H54 (cell line): ENCODE data around the gene EMILIN2.

Experiments
- DNase-seq: peaks from one replicate; pipeline ENCODE4 v3.0.0; 2011; ENCODE audit warnings: low spot score, mixed read lengths; ENCODE audit not compliant: insufficient read length
- FAIRE-seq: peaks from 3 replicates; lab custom pipeline; 2011; peaks lifted over from hg19 to GRCh38; lab: Jason Lieb, UNC
- POLR2A ChIP-seq: IDR thresholded peaks from 2 replicates; pipeline ENCODE4 v1.6.1; 2011; ENCODE audit warnings: low read depth, mild to moderate bottlenecking, low read length

EMILIN2 gene

DNA sequence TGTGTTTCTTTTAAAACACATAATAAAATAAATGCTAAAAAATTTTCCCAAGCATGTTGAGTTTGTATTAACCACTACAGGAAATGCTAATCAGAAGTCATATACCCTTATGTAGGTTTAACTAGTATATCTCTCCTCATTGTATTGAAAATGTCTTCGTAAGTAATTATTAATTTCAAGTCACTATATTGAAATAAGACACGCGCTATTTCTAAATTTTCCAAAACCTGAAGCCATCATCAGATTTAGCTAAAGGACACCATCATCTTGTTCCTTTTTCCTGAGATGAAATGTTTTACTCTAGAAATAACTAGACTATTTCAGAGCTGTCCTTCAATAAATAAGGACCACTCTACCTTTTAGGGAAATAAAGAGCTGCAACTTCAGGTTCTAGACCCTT lies 87.2 kb downstream of the EMILIN2 start:
- FAIRE-seq: no peak
- no peak for DNase-seq
- TF ChIP-seq POLR2A: no peak

- no peak for TF ChIP-seq POLR2A
- DNase-seq: no peak
- FAIRE-seq: no peak
Observed at GRCh38 chr18:2935438-2936192, 88.8 kb downstream of the EMILIN2 start.

GRCh38 chr18:2939317-2939716 lies 92.5 kb downstream of the EMILIN2 start:
- FAIRE-seq (no peak), DNase-seq (no peak)
- TF ChIP-seq POLR2A: no peak

GRCh38 chr18:2948038-2948437 lies 101.2 kb downstream of the EMILIN2 start:
- TF ChIP-seq POLR2A: no peak
- FAIRE-seq (no peak), DNase-seq (no peak)

GRCh38 chr18:2952605-2953004 lies 105.8 kb downstream of the EMILIN2 start:
- DNase-seq (no peak), FAIRE-seq (no peak)
- no peak for TF ChIP-seq POLR2A

GRCh38 chr18:2953935-2954653 lies 107.3 kb downstream of the EMILIN2 start:
- no peak for TF ChIP-seq POLR2A
- no peak for DNase-seq
- FAIRE-seq: no peak

- TF ChIP-seq POLR2A: no peak
- FAIRE-seq: no peak
- DNase-seq: no peak
Observed at GRCh38 chr18:2954869-2955645, 108.3 kb downstream of the EMILIN2 start.

DNA sequence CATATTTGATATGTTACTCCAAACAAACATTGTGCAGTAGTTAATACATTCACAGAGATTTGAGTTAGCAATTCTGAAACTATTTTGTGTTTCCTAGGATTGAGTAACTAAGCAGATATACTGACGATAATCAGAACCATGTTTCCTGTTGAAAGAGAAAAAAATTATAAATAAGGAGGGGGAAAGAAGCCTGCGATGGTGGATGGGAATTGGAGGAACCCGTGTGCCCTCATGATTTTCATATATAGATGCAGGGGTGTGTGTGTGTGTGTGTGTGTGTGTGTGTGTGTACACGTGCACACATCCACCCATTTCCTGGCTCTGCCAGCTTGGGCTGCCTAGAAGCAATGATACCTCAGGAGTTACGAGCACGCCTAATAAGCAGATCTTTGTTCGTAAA lies 109.2 kb downstream of the EMILIN2 start:
- no peak for TF ChIP-seq POLR2A
- FAIRE-seq (no peak), DNase-seq (no peak)

DNA sequence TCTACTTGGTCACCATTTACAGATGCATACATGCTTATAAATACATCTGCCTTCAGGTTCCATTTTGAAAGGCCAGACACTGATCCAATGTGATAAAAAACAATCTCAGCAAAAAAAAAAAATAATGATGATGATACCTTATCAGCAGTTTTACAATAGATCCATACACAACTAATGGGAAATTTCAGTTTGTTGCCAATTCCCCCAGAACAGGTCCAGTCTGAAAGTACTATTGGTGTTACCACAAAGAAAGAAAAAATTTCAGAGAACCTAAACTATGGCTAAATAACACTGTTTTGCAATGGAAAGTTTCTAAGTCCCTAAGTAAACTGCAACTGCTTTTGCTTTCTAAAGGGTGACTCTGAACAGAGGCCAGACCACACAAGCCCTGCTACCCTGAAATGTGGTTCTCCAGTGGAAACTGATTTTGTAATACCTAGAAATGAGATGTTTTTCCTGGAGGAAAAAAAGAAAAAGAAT lies 112.1 kb downstream of the EMILIN2 start:
- FAIRE-seq (no peak), DNase-seq (no peak)
- TF ChIP-seq POLR2A: no peak

DNA sequence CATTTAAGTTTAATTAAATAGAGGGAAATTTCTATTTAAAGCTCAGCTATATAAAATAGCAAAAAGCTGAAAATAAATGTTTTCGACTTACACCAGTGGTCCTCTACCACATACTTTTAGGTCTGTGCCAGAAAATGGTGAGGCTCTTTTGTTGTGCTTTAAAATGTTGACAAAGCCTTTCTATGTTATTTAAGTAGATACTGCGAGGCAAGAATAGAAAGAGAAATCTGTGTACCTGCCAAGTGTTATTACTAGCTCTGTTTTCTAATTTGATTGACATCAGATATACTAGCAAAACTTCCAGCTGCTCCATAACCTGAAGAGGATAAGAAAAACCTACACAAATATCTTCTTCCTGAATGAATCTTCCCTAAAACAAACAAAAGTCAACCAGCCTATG lies 112.5 kb downstream of the EMILIN2 start:
- DNase-seq: no peak
- TF ChIP-seq POLR2A: no peak
- no peak for FAIRE-seq

DNA sequence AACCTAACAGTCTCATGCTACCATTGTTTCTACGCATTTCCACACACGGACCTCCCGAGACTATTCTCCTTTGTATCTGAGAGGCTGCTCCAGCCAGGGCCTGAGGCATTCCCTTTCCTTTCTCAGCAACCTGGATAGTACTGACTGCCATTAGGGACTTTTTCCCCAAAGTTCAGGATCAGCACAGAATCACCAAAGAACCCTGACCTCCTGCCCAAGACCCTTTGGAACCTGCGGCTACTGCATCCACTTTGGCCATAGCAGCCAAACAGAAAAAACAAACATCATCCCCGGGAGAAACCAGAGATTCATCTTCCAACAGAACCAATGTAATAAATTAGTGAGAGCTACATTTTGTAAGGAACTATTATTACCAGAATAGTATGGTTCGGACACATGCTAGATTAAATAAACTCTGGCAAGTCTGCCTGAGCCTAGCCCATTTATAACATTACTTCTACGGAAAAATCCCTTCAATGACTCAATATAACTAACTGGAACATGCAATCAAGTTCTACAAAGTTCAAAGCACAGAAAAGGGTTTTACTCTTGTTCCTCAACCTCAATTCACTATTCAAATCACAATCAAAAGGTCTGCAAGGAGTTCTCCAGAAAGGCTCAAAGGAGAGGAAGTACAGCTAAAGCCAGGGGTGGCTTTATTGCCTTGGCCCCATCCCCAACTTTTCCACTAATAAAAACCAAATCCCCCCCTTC lies 114.3 kb downstream of the EMILIN2 start:
- no peak for DNase-seq
- no peak for TF ChIP-seq POLR2A
- FAIRE-seq: no peak

DNA sequence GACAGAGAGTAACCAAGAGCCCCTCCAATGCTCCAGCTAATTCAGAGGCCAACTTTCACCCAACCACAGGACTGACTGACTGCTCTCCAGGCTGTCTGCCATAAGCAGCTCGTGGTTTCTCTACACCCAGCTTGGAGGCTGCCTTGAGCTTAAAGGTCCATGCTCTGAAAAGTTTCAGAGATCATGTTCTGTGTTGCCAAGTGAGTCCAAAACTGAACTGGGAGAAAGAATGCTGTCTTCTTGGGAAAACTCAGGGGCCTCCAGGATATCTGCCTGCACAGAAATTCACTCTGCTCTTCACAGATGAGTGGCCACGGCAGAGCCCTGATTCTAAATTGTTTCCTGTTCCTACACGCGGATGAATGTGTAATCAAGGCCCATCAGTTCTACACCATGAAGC lies 115.0 kb downstream of the EMILIN2 start:
- no peak for TF ChIP-seq POLR2A
- peak; percentile 87 for FAIRE-seq

GRCh38 chr18:2963048-2963447 lies 116.2 kb downstream of the EMILIN2 start:
- FAIRE-seq: no peak
- no peak for DNase-seq
- no peak for TF ChIP-seq POLR2A

More for the DNA sequence above, 115.0 kb downstream of the EMILIN2 start:
- no peak for DNase-seq
